UCSD-AML1 (cell line): Measurements from ENCODE around the gene ALOX5.
"Not testable (repeated sequence)": the region's sequence is repeated elsewhere in the genome, so short reads cannot be mapped to it uniquely, and the experiment has no call there.

Experiments
- DNase-seq: peaks from one replicate; lab custom pipeline; 2025; ENCODE audit not compliant: unreplicated experiment; lab: John Stamatoyannopoulos, UW

ALOX5 gene

GRCh38 chr10:45373576-45374349 lies at the start of gene ALOX5:
Gene ALOX5, plus strand, starts transcription at chr10:45374216. Its CDS starts 64 bp downstream, at chr10:45374280.
- DNase-seq: no peak

GRCh38 chr10:45325116-45325515 lies 48.9 kb upstream of the ALOX5 start:
- DNase-seq: no peak

- DNase-seq: not testable (repeated sequence)
Observed at GRCh38 chr10:45326864-45327263, 47.2 kb upstream of the ALOX5 start.

- DNase-seq: not testable (repeated sequence)
Observed at GRCh38 chr10:45331824-45332223, 42.2 kb upstream of the ALOX5 start.

GRCh38 chr10:45339894-45340293 lies 34.1 kb upstream of the ALOX5 start:
- no peak for DNase-seq

DNA sequence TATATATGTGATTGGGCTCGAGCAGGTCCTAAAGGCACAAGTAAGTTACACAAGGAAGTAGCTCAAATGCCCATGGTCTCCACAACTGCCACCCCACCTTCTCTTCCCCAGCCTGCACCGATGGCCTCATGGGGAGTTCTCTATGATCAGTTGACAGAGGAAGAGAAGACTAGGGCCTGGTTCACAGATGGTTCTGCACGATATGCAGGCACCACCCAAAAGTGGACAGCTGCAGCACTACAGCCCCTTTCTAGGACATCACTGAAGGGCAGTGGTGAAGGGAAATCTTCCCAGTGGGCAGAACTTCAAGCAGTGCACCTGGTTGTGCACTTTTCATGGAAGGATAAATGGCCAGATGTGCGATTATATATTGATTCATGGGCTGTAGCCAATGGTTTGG lies 33.6 kb upstream of the ALOX5 start:
- not testable (repeated sequence) for DNase-seq

GRCh38 chr10:45346652-45347335 lies 27.2 kb upstream of the ALOX5 start:
- DNase-seq: not testable (repeated sequence)

DNA sequence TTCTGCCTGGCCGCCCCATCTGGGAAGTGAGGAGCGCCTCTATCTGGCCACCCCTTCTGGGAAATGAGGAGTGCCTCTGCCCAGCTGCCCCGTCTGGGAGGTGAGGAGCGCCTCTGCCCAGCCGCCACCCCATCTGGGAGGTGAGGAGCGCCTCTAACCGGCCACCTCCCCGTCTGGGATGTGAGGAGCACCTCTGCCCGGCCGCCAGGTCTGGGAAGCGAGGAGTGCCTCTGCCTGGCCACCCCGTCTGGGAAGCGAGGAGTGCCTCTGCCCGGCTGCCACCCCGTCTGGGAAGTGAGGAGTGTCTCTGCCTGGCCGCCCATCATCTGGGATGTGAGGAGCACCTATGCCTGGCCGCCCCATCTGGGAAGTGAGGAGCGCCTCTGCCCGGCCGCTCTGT lies 26.6 kb upstream of the ALOX5 start:
- not testable (repeated sequence) for DNase-seq

GRCh38 chr10:45348196-45348765 lies 25.7 kb upstream of the ALOX5 start:
- DNase-seq: not testable (repeated sequence)

DNA sequence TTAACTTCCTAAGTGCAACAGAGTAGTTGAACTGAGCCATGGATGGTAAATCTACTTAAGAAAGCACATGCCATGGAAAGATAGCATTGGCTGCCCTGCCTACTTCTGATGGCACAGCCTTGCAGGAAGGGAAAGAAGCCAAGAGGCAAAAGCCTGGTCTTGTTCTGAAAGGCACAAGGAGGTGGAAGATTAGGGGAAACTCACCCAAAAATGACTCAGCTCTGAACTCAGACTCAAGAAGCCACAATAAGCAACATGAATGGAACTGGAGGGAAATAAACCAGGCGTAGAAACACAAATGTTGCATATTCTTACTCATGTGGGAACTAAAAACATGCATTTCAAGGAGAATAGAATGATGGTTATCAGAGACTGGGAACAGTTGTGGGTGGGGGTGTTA lies 20.8 kb upstream of the ALOX5 start:
- DNase-seq: no peak

DNA sequence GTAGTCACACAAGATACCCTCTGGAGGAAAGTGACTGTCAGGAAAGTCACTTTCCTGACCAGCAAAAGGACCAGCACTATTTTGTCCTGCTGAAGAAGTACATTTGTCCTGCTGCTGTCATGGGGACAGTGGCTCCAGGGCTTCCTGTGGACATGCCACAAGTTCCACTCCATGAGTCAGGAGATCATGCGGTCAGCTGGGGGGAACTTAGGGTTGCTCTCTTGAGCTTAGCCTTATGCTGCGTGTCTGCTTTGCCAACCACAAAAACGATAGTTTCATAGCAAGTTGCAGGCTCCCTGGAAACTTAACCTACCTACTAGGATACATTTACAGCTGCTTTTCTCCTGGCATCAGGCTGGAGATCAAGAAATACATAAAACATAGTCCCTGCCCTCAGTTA lies 19.8 kb upstream of the ALOX5 start:
- DNase-seq: peak; percentile 39

- no peak for DNase-seq
Observed at GRCh38 chr10:45355494-45355893, 18.5 kb upstream of the ALOX5 start.

- DNase-seq: not testable (repeated sequence)
Observed at GRCh38 chr10:45358961-45359360, 15.1 kb upstream of the ALOX5 start.

DNA sequence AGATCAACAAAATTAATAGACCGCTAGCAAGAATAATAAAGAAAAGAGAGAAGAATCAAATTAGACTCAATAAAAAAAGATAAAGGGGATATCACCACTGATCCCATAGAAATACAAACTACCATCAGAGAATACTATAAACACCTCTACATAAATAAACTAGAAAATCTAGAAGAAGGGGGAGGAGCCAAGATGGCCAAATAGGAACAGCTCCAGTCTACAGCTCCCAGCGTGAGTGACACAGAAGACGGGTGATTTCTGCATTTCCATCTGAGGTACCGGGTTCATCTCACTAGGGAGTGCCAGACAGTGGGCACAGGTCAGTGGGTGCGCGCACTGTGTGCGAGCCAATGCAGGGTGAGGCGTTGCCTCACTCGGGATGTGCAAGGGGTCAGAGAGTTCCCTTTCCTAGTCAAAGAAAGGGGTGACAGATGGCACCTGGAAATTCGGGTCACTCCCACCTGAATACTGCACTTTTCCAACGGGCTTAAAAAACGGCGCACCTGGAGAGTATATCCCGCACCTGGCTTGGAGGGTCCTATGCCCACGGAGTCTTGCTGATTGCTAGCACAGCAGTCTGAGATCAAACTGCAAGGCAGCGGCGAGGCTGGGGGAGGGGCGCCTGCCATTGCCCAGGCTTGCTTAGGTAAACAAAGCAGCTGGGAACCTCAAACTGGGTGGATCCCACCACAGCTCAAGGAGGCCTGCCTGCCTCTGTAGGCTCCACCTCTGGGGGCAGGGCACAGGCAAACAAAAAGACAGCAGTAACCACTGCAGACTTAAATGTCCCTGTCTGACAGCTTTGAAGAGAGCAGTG lies 11.8 kb upstream of the ALOX5 start:
- not testable (repeated sequence) for DNase-seq

GRCh38 chr10:45367643-45368042 lies 6.4 kb upstream of the ALOX5 start:
- not testable (repeated sequence) for DNase-seq

- no peak for DNase-seq
Observed at GRCh38 chr10:45368181-45368580, 5.8 kb upstream of the ALOX5 start.

DNA sequence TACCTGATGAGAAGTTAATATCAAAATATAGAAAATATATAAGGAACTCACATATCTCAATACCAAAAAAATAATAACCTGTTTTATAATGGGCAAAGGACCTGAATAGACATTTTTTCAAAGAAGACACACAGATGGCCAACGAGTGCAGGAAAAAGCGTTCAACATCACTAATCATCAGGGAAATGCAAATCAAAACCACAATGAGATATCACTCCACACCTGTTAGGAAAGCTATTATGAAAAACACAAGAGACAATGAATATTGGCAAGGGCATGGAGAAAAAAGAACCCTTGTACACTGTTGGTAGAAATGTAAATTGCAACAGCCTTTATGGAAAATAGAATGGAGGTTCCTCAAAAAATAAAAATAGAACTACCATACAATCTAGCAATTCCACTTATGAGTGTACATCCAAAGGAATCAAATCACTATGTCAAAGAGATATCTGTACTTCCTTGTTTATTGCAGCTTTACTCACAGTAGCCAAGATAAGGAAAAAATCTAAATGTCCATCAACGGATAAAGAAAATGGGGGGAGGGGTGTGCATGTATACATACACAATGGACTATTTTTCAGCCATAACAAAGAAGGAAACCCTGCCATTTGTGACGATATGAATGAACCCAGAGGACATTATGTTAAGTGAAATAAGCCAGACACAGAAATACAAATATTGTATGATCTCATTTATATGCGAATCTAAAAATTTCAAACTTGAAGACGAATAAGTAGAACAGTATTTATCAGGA lies 3.6 kb upstream of the ALOX5 start:
- no peak for DNase-seq

DNA sequence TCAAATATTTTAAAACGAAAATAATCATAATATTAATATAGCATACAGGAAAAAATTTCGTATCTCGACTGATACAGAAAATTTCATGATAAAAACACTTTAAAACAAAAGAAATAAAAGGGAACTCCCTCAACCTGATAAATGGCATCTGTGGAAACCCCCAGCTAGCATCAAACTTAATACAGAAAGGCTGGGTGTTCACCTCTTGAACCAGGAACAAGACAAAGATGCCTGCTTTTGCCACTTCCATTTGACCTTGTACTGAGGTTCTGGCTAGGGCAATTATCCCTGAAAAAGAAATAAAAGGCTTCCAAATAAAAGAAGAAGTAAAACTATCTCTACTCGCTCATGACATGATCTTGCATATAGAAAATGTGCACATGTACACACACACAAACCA lies 2.5 kb upstream of the ALOX5 start:
- no peak for DNase-seq

GRCh38 chr10:45372251-45372951 lies 1.6 kb upstream of the ALOX5 start:
- no peak for DNase-seq

DNA sequence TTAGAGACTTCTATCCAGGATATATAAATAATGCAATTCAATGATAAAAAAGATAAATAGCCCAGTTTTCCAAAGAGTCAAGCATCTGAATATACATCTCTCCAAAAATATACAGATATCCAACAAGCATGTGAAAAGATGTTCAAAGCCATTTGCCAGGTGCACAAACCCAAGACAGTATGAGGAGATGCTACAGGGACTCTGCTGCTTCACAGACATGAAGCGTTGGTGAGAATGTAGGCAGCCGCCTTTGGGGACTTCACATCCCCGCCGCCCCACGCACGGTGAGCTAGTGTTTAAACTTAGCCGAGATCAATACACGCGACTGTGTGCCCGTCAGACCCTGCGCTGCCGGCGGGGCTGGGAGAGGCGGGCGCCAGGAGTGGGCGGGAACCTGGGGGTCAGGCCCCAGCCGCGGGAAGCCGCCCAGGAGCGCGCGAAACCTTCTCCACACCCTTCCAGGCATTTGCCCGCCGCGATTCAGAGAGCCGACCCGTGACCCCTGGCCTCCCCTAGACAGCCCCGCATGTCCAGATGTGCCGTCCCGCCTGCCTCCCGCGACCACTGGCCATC lies 927 bp upstream of the ALOX5 start:
- DNase-seq: no peak
